GM18870 (cell line): Measurements from ENCODE around the gene E4F1.

ENCODE experiments used
- ATAC-seq: cut with Tn5 transposase; IDR thresholded peaks from one replicate; pipeline ENCODE4 v1.9.1; 2021; ENCODE audit warnings: moderate library complexity; ENCODE audit not compliant: unreplicated experiment

E4F1 gene

GRCh38 chr16:2205104-2205966, 18.1 kb upstream of the E4F1 start, which contains the start of gene MLST8:
Gene MLST8, plus strand, starts transcription at chr16:2205454. Its CDS starts 632 bp downstream, at chr16:2206086.
- ATAC-seq = peak; percentile 53

DNA sequence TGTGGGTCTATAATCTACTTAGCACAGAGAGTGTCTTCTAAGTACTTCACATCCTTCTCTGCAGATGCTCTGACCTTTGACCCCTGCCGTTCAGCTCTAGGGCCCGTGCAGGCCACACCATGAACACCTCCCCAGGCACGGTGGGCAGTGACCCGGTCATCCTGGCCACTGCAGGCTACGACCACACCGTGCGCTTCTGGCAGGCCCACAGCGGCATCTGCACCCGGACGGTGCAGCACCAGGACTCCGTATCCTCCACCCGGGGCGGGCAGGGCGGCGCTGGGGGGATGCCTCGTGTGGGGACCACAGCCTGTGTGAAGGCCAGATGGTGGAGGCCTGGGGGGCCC, 17.5 kb upstream of the E4F1 start:
- ATAC-seq = peak; percentile 20

DNA sequence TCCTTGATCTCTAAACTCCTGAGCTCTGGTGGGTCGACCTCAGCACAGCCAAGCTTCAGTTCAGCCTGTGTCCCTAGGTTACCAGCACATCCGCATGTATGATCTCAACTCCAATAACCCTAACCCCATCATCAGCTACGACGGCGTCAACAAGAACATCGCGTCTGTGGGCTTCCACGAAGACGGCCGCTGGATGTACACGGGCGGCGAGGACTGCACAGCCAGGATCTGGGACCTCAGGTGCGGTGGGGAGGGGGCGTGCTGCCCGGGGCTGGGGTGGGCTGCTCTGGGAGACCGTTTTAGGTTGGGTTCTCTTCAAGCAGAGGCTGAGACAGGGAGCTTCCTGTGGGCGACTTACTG, 17.0 kb upstream of the E4F1 start:
- no peak for ATAC-seq

GRCh38 chr16:2206780-2207433, 16.5 kb upstream of the E4F1 start:
- ATAC-seq = no peak

GRCh38 chr16:2207872-2208271, 15.5 kb upstream of the E4F1 start:
- no peak for ATAC-seq

GRCh38 chr16:2208308-2208707, 15.1 kb upstream of the E4F1 start:
- no peak for ATAC-seq

DNA sequence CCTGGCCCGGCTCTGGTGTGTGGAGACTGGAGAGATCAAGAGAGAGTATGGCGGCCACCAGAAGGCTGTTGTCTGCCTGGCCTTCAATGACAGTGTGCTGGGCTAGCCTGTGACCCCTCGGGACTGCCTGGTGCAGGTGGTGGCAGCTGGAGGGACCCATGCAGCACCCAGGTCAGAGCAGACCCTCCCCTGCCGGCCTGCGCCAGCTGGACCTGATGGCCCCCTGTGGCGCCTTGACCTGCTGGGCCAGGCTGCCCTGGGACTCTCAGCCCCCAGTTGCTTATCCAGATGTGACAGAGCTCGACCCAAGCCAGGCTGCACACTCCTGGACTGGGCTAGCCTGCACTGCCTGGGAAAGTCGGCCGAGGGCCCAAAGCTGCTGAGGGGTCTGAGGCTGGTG, 14.6 kb upstream of the E4F1 start:
- no peak for ATAC-seq

GRCh38 chr16:2209258-2210008, 14.0 kb upstream of the E4F1 start:
- ATAC-seq = no peak

DNA sequence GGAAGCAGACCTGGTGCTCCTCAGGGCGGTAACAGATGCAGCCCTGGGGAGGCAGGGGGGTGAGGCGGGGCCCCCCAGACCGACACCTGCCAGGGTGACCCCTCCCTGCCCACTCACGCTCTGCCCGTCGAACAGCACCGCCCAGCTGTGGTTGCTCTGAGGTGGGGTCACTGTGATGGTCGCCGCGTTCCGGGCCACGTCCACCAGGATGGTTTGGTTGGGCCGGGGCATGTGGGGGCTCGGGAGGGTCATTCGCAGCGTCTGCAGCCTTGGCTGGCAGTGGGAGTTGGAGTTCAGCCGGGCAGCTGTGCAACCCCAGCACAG, 13.4 kb upstream of the E4F1 start:
- no peak for ATAC-seq

DNA sequence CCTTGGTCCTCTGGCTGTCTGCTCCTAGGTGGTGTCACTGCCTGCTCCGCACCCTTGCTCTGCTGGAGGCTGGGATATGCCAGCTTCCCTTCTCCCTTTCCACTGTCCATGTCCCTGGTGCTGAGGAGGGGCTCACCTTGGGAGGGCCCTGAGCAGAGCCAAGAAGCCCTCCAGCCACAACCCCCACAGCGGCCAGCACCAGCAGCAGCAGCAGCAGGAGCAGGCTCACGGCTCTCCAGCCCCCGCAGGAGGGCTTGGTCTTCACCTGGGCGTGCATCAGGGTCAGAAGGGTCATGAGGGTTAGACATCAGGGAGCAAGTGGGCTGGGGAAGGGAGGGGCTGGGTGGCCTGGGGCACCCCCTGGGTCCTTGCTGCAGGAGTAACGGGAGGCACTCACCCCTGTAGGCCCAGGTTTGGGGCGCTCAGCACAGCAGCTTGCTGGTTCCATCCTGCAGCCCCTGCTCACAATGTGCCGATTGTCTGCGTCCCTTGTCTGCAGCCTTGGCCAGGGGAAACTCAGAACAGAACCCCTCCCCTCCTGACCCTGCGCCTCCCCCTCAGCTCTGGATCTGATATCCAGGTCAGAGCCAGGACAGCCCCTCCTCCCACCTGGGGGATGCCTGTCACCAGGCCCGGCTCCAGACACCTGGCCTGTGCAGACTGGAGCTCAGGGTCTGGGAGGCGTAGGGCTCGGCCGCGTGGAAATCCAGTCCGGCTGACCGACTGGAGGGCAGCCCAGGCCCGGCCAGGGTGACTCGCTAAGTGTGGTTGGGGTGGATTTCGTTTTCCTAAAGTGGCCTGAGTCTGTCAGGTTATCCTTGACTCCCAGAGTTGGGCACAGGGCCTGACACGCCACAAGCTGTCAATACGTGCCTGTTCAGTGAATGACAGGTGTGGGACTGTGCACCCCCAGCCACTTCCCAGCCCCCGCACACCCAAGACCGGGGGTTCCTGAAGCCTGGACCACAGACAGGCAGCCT, 12.7 kb upstream of the E4F1 start, which contains the start of gene BRICD5:
Gene BRICD5, minus strand, starts transcription at position 478 of the 980 bp plus-strand sequence. Its CDS starts 30 bp downstream, at position 448.
- no peak for ATAC-seq

DNA sequence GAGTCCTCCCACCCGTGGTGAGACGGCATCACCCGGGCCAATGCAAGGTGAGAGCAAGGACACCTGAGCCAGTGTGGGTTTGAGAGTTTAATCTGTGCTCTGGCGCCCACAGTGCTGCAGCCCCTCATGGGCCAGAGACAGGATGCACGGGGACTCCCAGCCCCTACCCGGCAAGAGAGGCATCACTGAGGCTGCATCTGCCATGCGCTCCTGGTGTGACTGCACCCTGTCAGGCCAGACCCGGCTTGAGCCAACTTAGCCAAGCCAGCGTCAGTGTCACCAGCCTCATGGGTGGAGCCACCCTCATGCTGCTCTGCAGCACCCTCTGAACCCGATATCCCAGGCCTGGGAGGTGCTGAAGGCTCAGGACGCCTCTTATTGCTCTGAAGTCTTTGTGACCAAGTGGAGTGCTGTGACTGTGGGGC, 11.5 kb upstream of the E4F1 start:
- ATAC-seq = no peak

- ATAC-seq = no peak
Measured at GRCh38 chr16:2212362-2213324, 10.7 kb upstream of the E4F1 start.

DNA sequence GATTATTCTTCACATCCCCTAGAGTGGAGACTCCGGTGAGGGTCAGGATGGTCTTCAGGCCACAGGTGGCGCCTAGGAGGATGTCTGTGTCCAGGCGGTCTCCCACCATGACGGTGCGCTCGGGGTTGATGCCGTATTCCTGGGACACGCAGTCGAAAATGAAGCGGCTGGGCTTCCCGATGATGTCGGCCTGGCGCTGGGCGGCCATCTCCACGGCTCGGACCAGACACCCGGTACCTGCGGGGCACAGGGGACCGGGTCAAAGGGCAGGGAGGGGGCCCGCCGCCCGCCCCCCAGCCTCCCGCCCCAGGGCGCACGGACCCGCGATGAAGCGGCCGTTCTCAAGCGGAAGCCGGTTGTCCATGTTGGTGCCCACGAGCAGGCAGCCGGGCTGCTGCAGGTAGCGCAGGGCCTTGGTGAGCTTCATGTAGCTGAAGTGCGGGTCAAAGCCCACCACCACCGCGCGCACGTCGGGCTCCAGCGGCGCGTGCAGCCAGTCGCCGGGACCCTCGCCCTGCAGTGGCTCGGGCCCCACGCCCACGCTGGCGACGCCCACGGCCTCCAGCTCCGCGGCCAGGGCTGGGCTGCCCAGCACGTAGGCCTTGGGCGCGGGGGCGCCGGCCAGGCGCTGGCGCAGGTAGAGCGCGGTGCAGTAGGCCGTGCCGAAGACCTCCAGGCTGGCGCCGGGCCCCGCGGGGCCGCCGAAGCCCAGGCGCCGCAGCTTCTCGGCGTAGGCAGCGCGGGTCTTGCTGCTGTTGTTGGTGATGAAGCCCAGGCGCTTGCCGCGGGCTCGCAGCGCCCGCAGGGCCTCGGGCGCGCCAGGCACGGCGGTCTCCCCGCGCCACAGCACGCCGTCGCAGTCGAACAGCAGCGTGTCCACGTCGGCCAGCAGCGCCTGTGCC, 9.3 kb upstream of the E4F1 start:
- ATAC-seq = peak; percentile 3

- ATAC-seq = no peak
Measured at GRCh38 chr16:2214719-2214968, 8.7 kb upstream of the E4F1 start, which contains the start of gene PGP. Gene PGP, minus strand, starts transcription at chr16:2214840. Its CDS starts 63 bp downstream, at chr16:2214777.

DNA sequence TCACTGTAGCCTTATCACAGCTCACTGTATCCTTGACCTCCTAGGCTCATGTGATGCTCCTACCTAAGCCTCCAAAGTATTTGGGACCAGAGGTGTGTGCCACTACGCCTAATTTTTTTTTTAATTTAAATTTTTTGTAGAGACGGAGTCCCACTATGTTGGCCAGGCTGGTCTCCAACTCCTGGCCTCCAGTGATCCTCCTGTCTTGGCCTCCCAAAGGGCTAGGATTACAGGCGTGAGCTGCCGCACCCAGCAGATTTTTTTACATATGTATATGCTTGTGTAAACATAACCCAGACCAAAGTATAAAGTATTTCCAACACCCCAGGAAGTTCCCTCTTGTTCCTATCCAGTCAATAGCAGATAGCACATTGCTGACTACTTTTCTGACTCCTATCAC, 7.1 kb upstream of the E4F1 start:
- ATAC-seq = no peak

DNA sequence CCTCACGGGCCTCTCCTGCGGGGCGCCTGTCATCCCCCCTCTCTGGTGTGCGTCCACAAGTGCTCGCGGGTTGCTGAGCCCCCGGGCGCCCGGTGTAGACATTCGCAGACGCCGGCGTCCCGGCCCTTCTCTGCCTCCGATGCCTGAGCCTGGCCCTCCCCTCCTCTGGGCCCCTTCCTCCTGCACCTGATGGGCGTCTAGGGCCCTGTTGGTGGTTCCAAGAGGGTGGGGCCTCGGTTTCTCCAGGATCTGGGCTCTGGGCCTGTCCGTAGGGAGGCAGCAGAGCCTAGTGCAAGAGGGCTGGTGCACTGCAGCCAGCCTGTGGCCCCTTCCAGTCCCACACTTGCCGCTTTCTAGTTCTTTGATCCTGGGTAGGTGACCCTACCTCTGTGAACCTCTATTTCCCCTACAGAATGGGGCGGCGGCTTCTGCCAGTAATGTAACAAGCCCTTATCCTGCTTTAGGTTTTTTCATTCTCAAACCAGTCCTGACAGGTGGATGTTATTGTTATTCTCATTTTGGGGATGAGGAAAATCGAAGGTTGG, 623 bp downstream of the E4F1 start:
- ATAC-seq = peak; percentile 19

- no peak for ATAC-seq
Measured at GRCh38 chr16:2226245-2226793, 2.9 kb downstream of the E4F1 start.

GRCh38 chr16:2226918-2227317, 3.5 kb downstream of the E4F1 start:
- ATAC-seq = no peak
